Small intestine (tissue), 7 donors: ENCODE results near the gene GSTM2. TPM values are rescaled to one million over a fixed set of nuclear protein-coding genes. Genes with fewer than 3 reads are reported as not detected.

Source experiments
- DNase-seq, 2 donors: peaks; one replicate each; pipeline versions ENCODE4 v3.0.0 to v3.0.0-alpha.2; 2013
- FAIRE-seq: peaks from 2 replicates; lab custom pipeline; 2012; peaks lifted over from hg19 to GRCh38; lab: Jason Lieb, UNC
- H3K27ac ChIP-seq, 3 donors: one replicate each; pipeline ENCODE4 v1.5.1; 2013; ENCODE audit warnings: low read length in 2 of 3, mild to moderate bottlenecking in 2 of 3, control low read depth in 1 of 3, inconsistent platforms in 1 of 3, low read depth in 1 of 3, moderate library complexity in 1 of 3
- H3K27me3 ChIP-seq, 3 donors: one replicate each; pipeline ENCODE4 v1.6.1; 2013; ENCODE audit warnings: low read length in 3 of 3, inconsistent platforms in 1 of 3; ENCODE audit not compliant: control insufficient read depth in 3 of 3, insufficient read depth in 3 of 3
- H3K36me3 ChIP-seq, 3 donors: one replicate each; pipeline ENCODE4 v1.6.1; 2013; ENCODE audit warnings: low read length in 3 of 3, inconsistent platforms in 1 of 3, low read depth in 1 of 3, mild to moderate bottlenecking in 1 of 3, moderate library complexity in 1 of 3; ENCODE audit not compliant: control insufficient read depth in 3 of 3, insufficient read depth in 2 of 3
- H3K4me1 ChIP-seq, 3 donors: one replicate each; pipeline ENCODE4 v1.6.1; 2013; ENCODE audit warnings: low read length in 2 of 3, inconsistent platforms in 1 of 3, low read depth in 1 of 3, mild to moderate bottlenecking in 1 of 3, moderate library complexity in 1 of 3; ENCODE audit not compliant: control insufficient read depth in 3 of 3, insufficient read depth in 2 of 3
- H3K4me3 ChIP-seq, 3 donors: one replicate each; pipeline ENCODE4 v1.5.1; 2013; ENCODE audit warnings: low read length in 3 of 3, control low read depth in 1 of 3, inconsistent platforms in 1 of 3, low read depth in 1 of 3, mild to moderate bottlenecking in 1 of 3, moderate library complexity in 1 of 3
- H3K9me3 ChIP-seq, 2 donors: one replicate each; pipeline ENCODE4 v1.6.1; 2013; ENCODE audit warnings: low read depth in 1 of 2, low read length in 1 of 2; ENCODE audit not compliant: control insufficient read depth in 2 of 2, insufficient read depth in 1 of 2
- WGBS, 3 donors: extraction: QIAGEN DNeasy Blood & Tissue Kit; methylation state at CpG; one replicate each; pipeline ENCODE4 v1.1.7; 2013; 5-methylcytosine and 5-hydroxymethylcytosine counted together
- polyA plus RNA-seq, 4 donors: library from polyadenylated mRNA; stranded (reverse) in 3 of 4; unstranded in 1 of 4; fragments of 200-250 nt in 3 of 4; fragments of 120-200 nt in 1 of 4; gene quantifications; one replicate each; pipeline versions ENCODE4 v1.2.1 to v1.2.3, GENCODE V29; 2013
- donor health status: healthy with polysubstance abuse.
- donor health status: control.
- donor health status: control.
- donor health status: Bipolar disorder and iron deficiency.
- donor health status: healthy.

The GSTM2 gene
- polyA plus RNA-seq, 4 donors, result 29.4 to 170 (median 54.2) TPM

DNA sequence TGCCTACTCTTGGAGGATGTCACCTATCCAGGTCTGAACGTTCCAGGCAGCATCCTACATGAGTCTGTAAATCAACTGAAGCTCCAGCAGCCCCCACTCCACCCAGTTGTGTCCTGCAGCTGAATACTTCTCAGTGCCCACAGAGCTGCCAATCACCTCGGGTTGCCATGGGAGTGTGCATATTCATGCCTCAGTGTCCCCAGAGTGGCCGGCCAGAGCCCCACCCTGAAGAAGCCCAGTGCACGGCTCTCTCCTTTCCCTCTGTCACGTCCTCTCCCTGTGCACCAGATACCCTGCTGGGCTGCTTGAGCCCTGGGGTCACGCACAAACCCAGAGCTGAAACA lies 28.0 kb upstream of the GSTM2 start:
- H3K36me3 ChIP-seq, result no peaks in the 10 kb centered on the region
- FAIRE-seq, result no peak
- 32 to 54% (median 46%) methylated on average over 6 of the region's 6 CpGs for WGBS, 3 donors

DNA sequence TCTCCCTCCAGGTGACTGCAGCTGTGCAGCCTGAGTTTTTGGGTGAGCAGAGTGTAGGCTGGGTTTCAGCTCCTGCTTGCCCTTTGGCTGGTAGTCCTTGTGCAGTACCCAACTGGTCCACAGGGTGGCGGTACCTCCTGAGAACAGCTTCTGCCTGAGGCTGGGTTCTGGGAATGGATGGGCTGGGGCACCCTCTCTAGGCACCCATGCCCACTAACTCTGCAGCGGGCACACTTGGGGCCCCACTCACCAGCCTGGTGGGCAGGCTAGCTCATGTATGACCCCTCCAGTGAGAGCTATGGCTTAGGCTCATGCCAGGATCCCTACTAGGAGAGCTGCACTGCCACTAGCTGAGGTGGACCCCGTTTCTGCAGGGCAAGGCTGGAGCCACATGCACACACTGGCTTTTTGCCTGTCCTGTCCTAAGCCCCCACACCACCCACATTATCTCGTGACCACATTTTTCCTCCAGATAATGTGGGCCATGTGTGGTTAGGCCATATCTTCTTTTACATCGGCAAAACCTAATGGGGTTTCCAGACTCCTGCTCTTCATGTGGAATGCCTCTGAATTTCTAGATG lies 27.5 kb upstream of the GSTM2 start:
- H3K27me3 ChIP-seq, result no peaks in the 10 kb centered on the region
- H3K4me1 ChIP-seq, result peaks cover 5 to 29% (median 5%) of the 10 kb centered on the region in 3 donors
- 44 to 48% (median 45%) methylated on average over 5 of the region's 5 CpGs for WGBS, 3 donors
- no peaks in the 10 kb centered on the region for H3K9me3 ChIP-seq
- H3K27ac ChIP-seq, result no peak overlapping the region
- no peak for FAIRE-seq
- no peak overlapping the region for H3K4me3 ChIP-seq
- DNase-seq, result peak; percentile 81
- no peaks in the 10 kb centered on the region for H3K36me3 ChIP-seq

More for the DNA sequence above, 28.0 kb upstream of the GSTM2 start:
- Histone ChIP-seq H3K4me1 (peaks cover 5 to 29% (median 5%) of the 10 kb centered on the region in 3 donors), H3K9me3 (no peaks in the 10 kb centered on the region), H3K4me3 (no peak overlapping the region), H3K27ac (no peak overlapping the region), H3K27me3 (no peaks in the 10 kb centered on the region)
- no peak for DNase-seq

DNA sequence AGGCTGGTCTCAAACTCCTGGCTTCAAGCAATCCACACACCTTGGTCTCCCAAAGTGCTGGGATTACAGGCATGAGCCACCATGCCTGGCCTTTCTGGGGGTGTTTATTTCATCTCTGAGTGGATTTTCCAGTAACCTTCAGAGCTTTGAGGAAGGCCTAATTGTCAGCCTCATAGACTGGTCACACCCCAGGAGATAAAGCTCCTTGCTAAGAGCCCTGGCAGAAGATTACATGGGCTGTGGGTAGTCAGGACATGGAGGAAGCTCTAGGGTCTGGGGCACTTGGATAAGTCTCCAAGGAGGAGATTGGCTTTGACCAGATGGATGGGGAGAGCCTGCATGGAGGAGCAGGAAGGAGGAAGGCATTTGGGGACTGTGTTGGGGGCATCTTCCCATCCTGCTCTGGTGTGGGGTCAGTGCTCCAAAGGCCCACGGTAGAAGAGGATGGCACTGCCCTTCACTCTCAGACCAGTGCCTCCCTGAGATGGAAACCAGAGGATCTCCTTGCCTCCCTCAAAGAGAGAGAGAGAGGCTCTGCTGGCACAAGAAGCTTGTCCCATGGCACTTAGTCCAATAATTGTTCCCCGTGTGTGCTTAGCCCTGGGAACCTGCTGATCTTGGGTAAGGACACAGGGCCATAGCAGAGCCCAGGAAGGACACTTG lies 26.6 kb upstream of the GSTM2 start:
- WGBS, 3 donors, result 76 to 89% (median 82%) methylated on average over 2 of the region's 2 CpGs
- H3K36me3 ChIP-seq, result no peaks in the 10 kb centered on the region
- H3K27ac ChIP-seq, result no peak overlapping the region
- no peak for FAIRE-seq
- peaks cover under 1 to 24% (median 3%) of the 10 kb centered on the region in 3 donors for H3K4me1 ChIP-seq
- H3K27me3 ChIP-seq, result no peaks in the 10 kb centered on the region
- H3K9me3 ChIP-seq, result no peaks in the 10 kb centered on the region
- no peak overlapping the region for H3K4me3 ChIP-seq
- DNase-seq, result no peak

DNA sequence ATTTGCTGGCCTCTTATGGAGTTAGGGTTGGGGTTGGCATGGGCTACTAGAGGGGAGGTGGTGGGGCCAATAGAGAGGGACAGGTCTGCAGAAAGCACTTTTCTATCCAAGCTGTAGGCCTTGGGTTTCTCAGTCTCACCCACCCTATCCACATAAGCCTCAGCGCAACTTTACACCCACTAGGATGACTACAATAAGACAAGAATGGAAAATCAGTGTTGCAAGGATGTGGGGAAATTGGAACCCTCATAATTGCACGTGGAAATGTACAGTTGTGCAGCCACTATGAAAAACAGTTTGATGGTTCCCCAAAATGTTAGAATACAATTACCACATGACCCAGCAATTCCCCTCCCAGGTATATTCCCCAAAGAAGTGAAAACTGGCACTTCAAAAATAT lies 26.0 kb upstream of the GSTM2 start:
- DNase-seq (no peak), FAIRE-seq (no peak)
- H3K4me1 ChIP-seq, result peaks cover 0 to 20% (median 0%) of the 10 kb centered on the region in 3 donors
- H3K27ac ChIP-seq, result no peak overlapping the region
- 83 to 85% (median 84%) methylated on average over 2 of the region's 2 CpGs for WGBS, 3 donors
- H3K27me3 ChIP-seq, result no peaks in the 10 kb centered on the region
- no peak overlapping the region for H3K4me3 ChIP-seq
- H3K36me3 ChIP-seq, result no peaks in the 10 kb centered on the region
- H3K9me3 ChIP-seq, result no peaks in the 10 kb centered on the region

DNA sequence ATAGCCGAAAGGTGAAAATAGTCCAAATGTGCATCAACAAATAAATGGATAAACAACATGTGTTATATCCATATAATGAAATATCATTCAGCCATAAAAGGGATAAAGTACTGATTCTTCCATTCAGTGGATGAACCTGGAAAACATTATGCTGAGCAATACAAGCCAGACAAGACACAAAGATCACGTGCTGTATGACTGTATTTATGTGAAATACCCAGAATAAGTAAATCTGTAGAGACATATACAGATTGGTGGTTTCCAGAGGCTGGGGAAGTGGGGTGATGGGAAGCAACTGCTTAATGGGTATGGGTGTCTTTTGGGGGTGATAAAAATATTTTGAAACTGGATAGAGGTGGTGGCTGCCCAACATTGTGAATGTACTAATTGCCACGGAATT lies 25.2 kb upstream of the GSTM2 start:
- Histone ChIP-seq H3K27me3 (no peaks in the 10 kb centered on the region), H3K4me3 (no peak overlapping the region), H3K27ac (no peak overlapping the region), H3K9me3 (no peaks in the 10 kb centered on the region), H3K4me1 (peaks cover 0 to 20% (median 0%) of the 10 kb centered on the region in 3 donors), H3K36me3 (no peaks in the 10 kb centered on the region)
- no peak for DNase-seq
- no peak for FAIRE-seq
- WGBS, 3 donors, result 74% methylated on average over 3 of the region's 3 CpGs

DNA sequence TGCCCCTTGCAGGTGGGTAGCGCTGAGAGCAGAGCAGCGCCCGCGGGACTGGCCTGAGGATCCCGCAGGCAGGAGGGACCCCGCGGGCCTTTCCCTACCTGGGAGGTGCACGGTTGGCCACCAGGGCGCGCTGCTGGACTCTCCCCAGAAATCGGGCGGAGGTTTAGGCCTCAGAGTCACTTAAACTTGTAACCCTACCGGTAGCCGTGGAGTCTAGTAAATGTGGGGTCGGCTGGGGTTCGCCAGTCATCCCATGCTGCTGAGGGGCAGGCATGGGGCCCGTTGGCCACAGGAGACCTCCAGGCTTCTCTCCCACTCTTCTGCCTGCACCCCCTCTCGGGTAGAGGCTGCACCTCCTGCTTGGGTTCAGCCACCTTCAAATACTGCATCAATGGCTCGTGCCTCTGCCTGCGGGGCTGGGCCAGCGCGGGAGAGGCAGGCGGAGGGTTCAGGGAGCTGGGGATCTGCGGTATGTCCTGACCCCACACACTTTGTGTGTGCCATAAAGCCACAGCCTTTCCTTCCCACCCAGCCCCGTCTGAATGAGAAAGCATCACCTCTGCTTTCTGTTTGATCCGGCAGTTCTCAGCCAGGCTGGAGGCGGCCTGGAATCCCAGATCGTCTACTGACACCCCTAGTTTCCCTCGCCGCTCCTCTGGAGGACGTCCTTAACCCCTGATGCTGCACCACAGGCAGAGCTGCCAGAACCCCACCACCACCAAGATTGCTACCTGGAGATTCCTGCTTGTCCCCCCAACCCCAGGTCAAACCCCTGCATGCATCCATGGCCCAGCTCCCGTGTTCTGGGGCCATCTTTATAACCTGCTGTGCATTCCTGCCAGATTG lies 24.2 kb upstream of the GSTM2 start:
- 25 to 38% (median 30%) methylated on average over 32 of the region's 32 CpGs for WGBS, 3 donors
- H3K27me3 ChIP-seq, result no peaks in the 10 kb centered on the region
- peak; percentile 83 to 86 for DNase-seq
- no peaks in the 10 kb centered on the region for H3K36me3 ChIP-seq
- H3K27ac ChIP-seq, result no peak overlapping the region
- no peak for FAIRE-seq
- peaks cover 0 to 18% (median 0%) of the 10 kb centered on the region in 3 donors for H3K4me1 ChIP-seq
- no peaks in the 10 kb centered on the region for H3K9me3 ChIP-seq
- no peak overlapping the region for H3K4me3 ChIP-seq

DNA sequence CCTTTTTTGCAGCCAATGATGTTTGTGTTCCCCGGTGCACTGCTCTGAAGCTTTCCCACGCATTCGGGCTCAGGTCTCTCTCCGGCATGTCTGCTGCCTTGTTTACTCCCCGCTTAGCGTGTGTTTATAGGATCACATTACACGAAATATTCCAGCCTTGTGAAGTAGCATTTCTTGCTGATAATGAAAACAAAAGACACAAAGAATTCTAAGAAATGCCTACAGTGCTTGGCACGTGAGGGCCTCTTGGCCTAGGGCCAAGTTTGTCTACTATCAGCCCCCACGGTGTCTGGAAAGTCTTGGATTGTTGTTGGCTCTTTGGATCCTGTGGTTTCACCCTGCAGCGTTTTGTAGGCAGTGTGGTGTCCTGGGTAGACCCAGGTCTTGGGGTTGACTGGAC lies 23.2 kb upstream of the GSTM2 start:
- 15 to 37% methylated on average over 10 of the region's 10 CpGs; no CpG with 5 or more reads in 1 of the 3 donors for WGBS, 3 donors
- no peak for FAIRE-seq
- Histone ChIP-seq H3K4me3 (no peak overlapping the region), H3K4me1 (peaks cover 0 to 9% (median 0%) of the 10 kb centered on the region in 3 donors), H3K36me3 (no peaks in the 10 kb centered on the region), H3K27me3 (no peaks in the 10 kb centered on the region), H3K9me3 (no peaks in the 10 kb centered on the region), H3K27ac (peak overlapping the region in 1 of 3 donors; percentile 13)
- peak in 1 of 2 donors; percentile 59 for DNase-seq

DNA sequence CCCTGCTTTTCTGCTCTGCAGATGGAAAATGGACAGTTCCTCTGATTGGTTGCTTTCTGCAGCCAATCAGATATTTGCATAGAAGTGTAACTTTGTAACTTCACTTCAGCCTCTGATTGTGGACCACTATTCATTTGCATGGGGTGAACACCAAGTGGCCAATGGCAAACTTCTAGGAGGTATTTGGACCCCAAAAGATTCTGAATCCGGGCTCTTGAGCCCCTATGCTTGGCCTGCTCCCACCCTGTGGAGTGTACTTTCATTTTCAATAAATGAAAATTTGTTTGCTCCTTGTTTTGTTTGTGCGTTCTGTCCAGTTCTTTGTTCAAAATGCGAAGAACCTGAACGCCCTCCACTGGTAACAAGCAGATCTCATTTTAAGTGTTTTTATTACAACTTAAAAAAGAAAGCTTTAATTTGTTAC lies 18.4 kb upstream of the GSTM2 start:
- Histone ChIP-seq H3K27ac (no peak overlapping the region), H3K27me3 (no peaks in the 10 kb centered on the region), H3K9me3 (no peaks in the 10 kb centered on the region), H3K4me1 (peaks cover 0 to 22% (median 0%) of the 10 kb centered on the region in 3 donors), H3K36me3 (no peaks in the 10 kb centered on the region), H3K4me3 (no peak overlapping the region)
- WGBS, 3 donors, result 68 to 93% (median 77%) methylated on average over 4 of the region's 4 CpGs
- FAIRE-seq, result no peak
- DNase-seq, result no peak
